IMR-90 (cell line): ENCODE data around the gene CTBP2. TPM values are rescaled to one million over a fixed set of nuclear protein-coding genes. Genes with fewer than 3 reads are reported as not detected.

Source experiments
- ATAC-seq: fragments of 200-7000 bp; cut with Tn5 transposase; 2 replicates; pipeline ENCODE4 v1.9.1; 2020; ENCODE audit warnings: low read depth, mild to moderate bottlenecking, moderate library complexity
- BruUV-seq: library from RNA; stranded (reverse); fragments of 400-500 nt; replicated peaks from 2 replicates; lab custom pipeline; 2021; lab: Mats Ljungman, UMichigan
- CTCF ChIA-PET: fragments of 300-600 bp; formaldehyde crosslinking; extraction: SDS; loops from one replicate; lab custom pipeline; 2021; ENCODE audit warnings: antibody characterized with exemption; lab: Yijun Ruan, JAX
- POLR2A ChIA-PET: fragments of 300-600 bp; sonication (Branson Sonifier 250); formaldehyde crosslinking; loops from one replicate; lab custom pipeline; 2022; ENCODE audit warnings: antibody characterized with exemption; ENCODE audit not compliant: unreplicated experiment; lab: Charles Lee
- DNase-seq: peaks from one replicate; pipeline ENCODE4 v3.0.0; 2013
- H2AFZ ChIP-seq: replicated peaks from 2 replicates; pipeline ENCODE3; 2013; ENCODE audit warnings: low read length, mild to moderate bottlenecking; ENCODE audit not compliant: poor library complexity
- H2AK5ac ChIP-seq: 2 replicates; pipeline ENCODE4 v1.6.1; 2013; ENCODE audit warnings: low read depth, low read length, inconsistent platforms
- H2AK9ac ChIP-seq: replicated peaks from 2 replicates; pipeline ENCODE3; 2013; ENCODE audit warnings: mild to moderate bottlenecking, low read depth, low read length, moderate library complexity; ENCODE audit not compliant: poor library complexity
- H2BK120ac ChIP-seq: 2 replicates; pipeline ENCODE4 v1.6.1; 2013; ENCODE audit warnings: low read depth, low read length, inconsistent platforms
- H2BK15ac ChIP-seq: 3 replicates; pipeline ENCODE4 v1.6.1; 2013; ENCODE audit warnings: low read depth, low read length, inconsistent platforms
- H2BK20ac ChIP-seq: 2 replicates; pipeline ENCODE4 v1.6.1; 2013; ENCODE audit warnings: low read depth, mild to moderate bottlenecking, inconsistent platforms, low read length, moderate library complexity
- H2BK5ac ChIP-seq: 2 replicates; pipeline ENCODE4 v1.6.1; 2013; ENCODE audit warnings: mild to moderate bottlenecking, low read depth, low read length, inconsistent platforms; ENCODE audit not compliant: poor library complexity, severe bottlenecking
- H3K14ac ChIP-seq: replicated peaks from 2 replicates; pipeline ENCODE4 v1.6.1; 2013; ENCODE audit warnings: low read depth, low read length, inconsistent platforms
- H3K18ac ChIP-seq: 2 replicates; pipeline ENCODE4 v1.6.1; 2013; ENCODE audit warnings: low read depth, low read length, control low read depth
- H3K23ac ChIP-seq: 2 replicates; pipeline ENCODE4 v1.6.1; 2013; ENCODE audit warnings: low read depth, low read length, inconsistent platforms
- H3K27ac ChIP-seq: 2 replicates; pipeline ENCODE4 v1.5.1; 2013; ENCODE audit warnings: mild to moderate bottlenecking, control low read depth, low read length; ENCODE audit not compliant: insufficient read depth
- H3K27me3 ChIP-seq: 2 replicates; pipeline ENCODE4 v1.6.1; 2013; ENCODE audit warnings: low read length; ENCODE audit not compliant: control insufficient read depth, insufficient read depth
- H3K36me3 ChIP-seq: 2 replicates; pipeline ENCODE4 v1.6.1; 2013; ENCODE audit warnings: low read length, mixed read lengths; ENCODE audit not compliant: control insufficient read depth, insufficient read depth
- H3K4ac ChIP-seq: 2 replicates; pipeline ENCODE4 v1.6.1; 2013; ENCODE audit warnings: low read depth, low read length, inconsistent platforms
- H3K4me1 ChIP-seq: 2 replicates; pipeline ENCODE4 v1.6.1; 2013; ENCODE audit warnings: low read length, mixed read lengths; ENCODE audit not compliant: control insufficient read depth, insufficient read depth
- H3K4me2 ChIP-seq: 2 replicates; pipeline ENCODE4 v1.6.1; 2013; ENCODE audit warnings: low read depth, mild to moderate bottlenecking, control low read depth, low read length, moderate library complexity
- H3K4me3 ChIP-seq: 2 replicates; pipeline ENCODE4 v1.5.1; 2013; ENCODE audit warnings: low read depth, mild to moderate bottlenecking, control low read depth, low read length, moderate library complexity; ENCODE audit not compliant: insufficient read depth
- H3K56ac ChIP-seq: 2 replicates; pipeline ENCODE4 v1.6.1; 2013; ENCODE audit warnings: low read length, inconsistent platforms; ENCODE audit not compliant: insufficient read depth; ENCODE audit errors: extremely low read depth
- H3K79me1 ChIP-seq, 2 experiments: 2 replicates each; pipeline ENCODE4 v1.6.1; 2013; ENCODE audit warnings: low read length in 2 of 2, inconsistent platforms in 1 of 2, low read depth in 1 of 2
- H3K9ac ChIP-seq: 2 replicates; pipeline ENCODE4 v1.6.1; 2013; ENCODE audit warnings: low read depth, low read length, control low read depth
- H3K9me1 ChIP-seq: 2 replicates; pipeline ENCODE4 v1.6.1; 2013; ENCODE audit warnings: low read length, inconsistent platforms; ENCODE audit not compliant: insufficient read depth
- H3K9me3 ChIP-seq: 2 replicates; pipeline ENCODE4 v1.6.1; 2013; ENCODE audit warnings: low read length; ENCODE audit not compliant: control insufficient read depth, insufficient read depth
- H4K20me1 ChIP-seq: 2 replicates; pipeline ENCODE4 v1.6.1; 2013; ENCODE audit warnings: low read length, inconsistent platforms; ENCODE audit not compliant: insufficient read depth
- H4K5ac ChIP-seq: 2 replicates; pipeline ENCODE4 v1.6.1; 2013; ENCODE audit warnings: mild to moderate bottlenecking, low read depth, low read length, control low read depth
- H4K8ac ChIP-seq, 2 experiments: 2 replicates each; pipeline ENCODE4 v1.6.1; 2013; ENCODE audit warnings: low read depth in 2 of 2, low read length in 2 of 2, control low read depth in 1 of 2, inconsistent platforms in 1 of 2
- H4K91ac ChIP-seq: 2 replicates; pipeline ENCODE4 v1.6.1; 2013; ENCODE audit warnings: low read depth, low read length, inconsistent platforms; ENCODE audit not compliant: insufficient read depth
- BHLHE40 ChIP-seq: fragments of 150-350 bp; IDR thresholded peaks from 2 replicates; pipeline ENCODE4 v1.6.1; 2016; ENCODE audit warnings: mild to moderate bottlenecking, low read depth, low read length
- CEBPB ChIP-seq: IDR thresholded peaks from 2 replicates; pipeline ENCODE4 v1.6.1; 2012; ENCODE audit warnings: low read depth, low read length, improper control_type of control experiment
- CHD1 ChIP-seq: IDR thresholded peaks from 2 replicates; pipeline ENCODE4 v1.6.1; 2012; ENCODE audit warnings: low read depth, low read length, improper control_type of control experiment
- CTCF ChIP-seq: conservative IDR thresholded peaks from 2 replicates; pipeline ENCODE4 v1.5.1; 2012; ENCODE audit warnings: mild to moderate bottlenecking, low read depth, low read length, improper control_type of control experiment
- ELK1 ChIP-seq: fragments of 150-350 bp; IDR thresholded peaks from 2 replicates; pipeline ENCODE4 v1.6.1; 2016; ENCODE audit warnings: low read depth, mild to moderate bottlenecking, low read length, moderate library complexity, borderline replicate concordance
- FOS ChIP-seq: fragments of 150-350 bp; IDR thresholded peaks from 2 replicates; pipeline ENCODE4 v1.6.1; 2016; ENCODE audit warnings: low read depth, low read length
- MAZ ChIP-seq: IDR thresholded peaks from 2 replicates; pipeline ENCODE4 v1.6.1; 2012; ENCODE audit warnings: low read depth, mild to moderate bottlenecking, low read length, improper control_type of control experiment, moderate library complexity, borderline replicate concordance
- MXI1 ChIP-seq: IDR thresholded peaks from 2 replicates; pipeline ENCODE4 v1.6.1; 2012; ENCODE audit warnings: low read depth, mild to moderate bottlenecking, low read length, moderate library complexity, borderline replicate concordance
- NFE2L2 ChIP-seq: fragments of 150-350 bp; IDR thresholded peaks from 2 replicates; pipeline ENCODE4 v1.6.1; 2016; ENCODE audit warnings: low read depth, mild to moderate bottlenecking, low read length
- POLR2A ChIP-seq: IDR thresholded peaks from 2 replicates; pipeline ENCODE4 v1.6.1; 2012; ENCODE audit warnings: mild to moderate bottlenecking, low read depth, low read length
- RAD21 ChIP-seq: IDR thresholded peaks from 2 replicates; pipeline ENCODE4 v1.6.1; 2012; ENCODE audit warnings: low read length, improper control_type of control experiment
- RCOR1 ChIP-seq: IDR thresholded peaks from 2 replicates; pipeline ENCODE4 v1.6.1; 2012; ENCODE audit warnings: mild to moderate bottlenecking, low read length, improper control_type of control experiment; ENCODE audit not compliant: insufficient replicate concordance
- SMC3 ChIP-seq: fragments of 150-350 bp; IDR thresholded peaks from 2 replicates; pipeline ENCODE4 v1.6.1; 2016; ENCODE audit warnings: low read depth, mild to moderate bottlenecking, antibody characterized with exemption, low read length, moderate library complexity
- WGBS, 2 experiments: methylation state at CpG; one replicate each; pipeline versions ENCODE4 v1.1.5 to v1.1.7; 2013; ENCODE audit warnings: missing lambda C conversion rate in 2 of 2; ENCODE audit not compliant: insufficient read length in 1 of 2; ENCODE audit errors: extremely low coverage in 2 of 2; 5-methylcytosine and 5-hydroxymethylcytosine counted together
- dilution Hi-C: fragments of 300-500 bp; cut with HindIII; formaldehyde crosslinking; loops from one replicate; pipeline ENCODE4 v1.14.3; 2018; ENCODE audit warnings: low sequenced_read_pairs; ENCODE audit not compliant: unreplicated experiment
- in situ Hi-C: fragments of 300-500 bp; cut with MboI; formaldehyde crosslinking; loops from 3 replicates; pipeline ENCODE4 v1.14.3; 2019; ENCODE audit warnings: low sequenced_read_pairs, inconsistent platforms, mixed read lengths
- intact Hi-C: fragments of 100-400 bp; cut with micrococcal nuclease; formaldehyde crosslinking; loops from 2 replicates; pipeline ENCODE4 v1.10.0; 2022
- polyA plus RNA-seq, 3 experiments: library from polyadenylated mRNA; depleted of rRNA; stranded (reverse); fragments of >200 nt; gene quantifications; 2 replicates each; pipeline ENCODE4 v1.2.3, GENCODE V29; 2012; ENCODE audit warnings: low replicate concordance in 1 of 3
- total RNA-seq: library from RNA; depleted of rRNA; stranded (reverse); fragments of >200 nt; gene quantifications from 2 replicates; pipeline ENCODE4 v1.2.3, GENCODE V29; 2012
- TF ChIP-seq, protein P1 (sequence below): fragments of 150-350 bp; IDR thresholded peaks from 2 replicates; pipeline ENCODE4 v1.6.1; 2017; ENCODE audit warnings: mild to moderate bottlenecking, antibody characterized with exemption, low read length, low read depth

CTBP2 gene
- total and polyA plus RNA-seq, 2 of the 4 experiments (the other 2 are of a cell fraction), result 81.0 to 86.6 TPM

DNA sequence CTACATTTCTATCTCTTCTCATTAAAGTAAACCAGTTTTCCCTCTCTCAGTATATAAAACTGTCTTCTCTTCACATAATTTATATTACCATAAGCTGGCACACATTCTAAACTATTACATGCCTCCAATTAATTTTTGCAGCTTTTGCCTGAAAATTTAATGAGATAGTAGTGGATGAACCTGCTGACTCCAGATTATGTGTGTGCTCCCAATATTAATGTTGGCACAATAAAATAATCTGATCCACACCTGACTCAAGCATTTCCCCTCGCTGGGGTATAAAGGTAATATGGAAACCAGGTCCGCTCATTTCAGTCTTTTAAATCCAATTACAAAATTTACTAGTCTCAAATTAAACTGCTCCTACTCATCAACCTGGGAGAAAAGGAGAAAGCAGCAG is 63.4 kb downstream of the CTBP2 start:
- dilution Hi-C loops (no loop called here), intact Hi-C loops (no loop called here), in situ Hi-C loops (no loop called here)
- ChIA-PET CTCF (no interaction called here), POLR2A (no interaction called here)
- peaks cover 14% of the 10 kb centered on the region for H3K36me3 ChIP-seq
- H3K27me3 ChIP-seq, result no peaks in the 10 kb centered on the region
- no peak overlapping the region for H3K18ac ChIP-seq
- H3K9ac ChIP-seq, result no peak overlapping the region
- H3K14ac ChIP-seq, result no peak overlapping the region
- no TSS peak for BruUV-seq
- TF ChIP-seq CTCF, result no peak
- no peak for TF ChIP-seq RAD21
- no peak for TF ChIP-seq BHLHE40
- no peak for TF ChIP-seq CEBPB
- no peak for TF ChIP-seq MXI1
- TF ChIP-seq SMC3, result no peak
- TF ChIP-seq NFE2L2, result no peak
- TF ChIP-seq CHD1, result no peak
- no peak for TF ChIP-seq RCOR1
- TF ChIP-seq MAZ, result no peak
- no peak for TF ChIP-seq FOS
- TF ChIP-seq POLR2A, result no peak
- no peak for TF ChIP-seq ELK1
- TF ChIP-seq, protein P1, sequence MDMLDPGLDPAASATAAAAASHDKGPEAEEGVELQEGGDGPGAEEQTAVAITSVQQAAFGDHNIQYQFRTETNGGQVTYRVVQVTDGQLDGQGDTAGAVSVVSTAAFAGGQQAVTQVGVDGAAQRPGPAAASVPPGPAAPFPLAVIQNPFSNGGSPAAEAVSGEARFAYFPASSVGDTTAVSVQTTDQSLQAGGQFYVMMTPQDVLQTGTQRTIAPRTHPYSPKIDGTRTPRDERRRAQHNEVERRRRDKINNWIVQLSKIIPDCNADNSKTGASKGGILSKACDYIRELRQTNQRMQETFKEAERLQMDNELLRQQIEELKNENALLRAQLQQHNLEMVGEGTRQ, result no peak
- WGBS, 2 experiments, result no CpG with 5 or more reads among the region's 2 CpGs
- H3K79me1 ChIP-seq, result peaks cover 60 to 89% of the 10 kb centered on the region in 2 experiments
- no peak overlapping the region for H2AK9ac ChIP-seq
- H4K8ac ChIP-seq, result no peak overlapping the region
- no peak overlapping the region for H2AK5ac ChIP-seq
- no peak overlapping the region for H4K5ac ChIP-seq
- H3K4me1 ChIP-seq, result peaks cover 36% of the 10 kb centered on the region
- H2BK5ac ChIP-seq, result no peak overlapping the region
- H2AFZ ChIP-seq, result no peak overlapping the region
- no peak overlapping the region for H3K23ac ChIP-seq
- H3K4ac ChIP-seq, result no peak overlapping the region
- H3K27ac ChIP-seq, result no peak overlapping the region
- no peaks in the 10 kb centered on the region for H3K9me3 ChIP-seq
- ATAC-seq, result no peak
- peaks cover 62% of the 10 kb centered on the region for H3K9me1 ChIP-seq
- no peak for DNase-seq
- H3K56ac ChIP-seq, result no peak overlapping the region
- no peak overlapping the region for H3K4me2 ChIP-seq
- H2BK15ac ChIP-seq, result no peak overlapping the region
- H2BK120ac ChIP-seq, result no peak overlapping the region
- peaks cover 75% of the 10 kb centered on the region for H4K20me1 ChIP-seq
- H4K91ac ChIP-seq, result no peak overlapping the region
- no peak overlapping the region for H3K4me3 ChIP-seq
- no peak overlapping the region for H2BK20ac ChIP-seq
